SH-SY5Y (cell line): ENCODE results near the gene TUG1.

Experiments
- GATA2 ChIP-seq: IDR thresholded peaks from 2 replicates; pipeline ENCODE4 v1.6.1; 2011; ENCODE audit warnings: mild to moderate bottlenecking, low read depth, low read length
- GATA3 ChIP-seq: IDR thresholded peaks from 2 replicates; pipeline ENCODE4 v1.6.1; 2011; ENCODE audit warnings: low read depth, mild to moderate bottlenecking, low read length, moderate library complexity

GRCh38 chr22:30953206-30953605, 15.9 kb upstream of the TUG1 start:
- TF ChIP-seq GATA2 (no peak), GATA3 (no peak)
